GM12801 (cell line): Measurements from ENCODE around the gene ACSL5.

Experiments used
- TF ChIP-seq, protein P1 (sequence below): IDR thresholded peaks from one replicate; pipeline ENCODE4 v1.5.1; 2011; ENCODE audit warnings: control low read depth; ENCODE audit not compliant: insufficient read length; ENCODE audit errors: extremely low read depth

The ACSL5 gene

DNA sequence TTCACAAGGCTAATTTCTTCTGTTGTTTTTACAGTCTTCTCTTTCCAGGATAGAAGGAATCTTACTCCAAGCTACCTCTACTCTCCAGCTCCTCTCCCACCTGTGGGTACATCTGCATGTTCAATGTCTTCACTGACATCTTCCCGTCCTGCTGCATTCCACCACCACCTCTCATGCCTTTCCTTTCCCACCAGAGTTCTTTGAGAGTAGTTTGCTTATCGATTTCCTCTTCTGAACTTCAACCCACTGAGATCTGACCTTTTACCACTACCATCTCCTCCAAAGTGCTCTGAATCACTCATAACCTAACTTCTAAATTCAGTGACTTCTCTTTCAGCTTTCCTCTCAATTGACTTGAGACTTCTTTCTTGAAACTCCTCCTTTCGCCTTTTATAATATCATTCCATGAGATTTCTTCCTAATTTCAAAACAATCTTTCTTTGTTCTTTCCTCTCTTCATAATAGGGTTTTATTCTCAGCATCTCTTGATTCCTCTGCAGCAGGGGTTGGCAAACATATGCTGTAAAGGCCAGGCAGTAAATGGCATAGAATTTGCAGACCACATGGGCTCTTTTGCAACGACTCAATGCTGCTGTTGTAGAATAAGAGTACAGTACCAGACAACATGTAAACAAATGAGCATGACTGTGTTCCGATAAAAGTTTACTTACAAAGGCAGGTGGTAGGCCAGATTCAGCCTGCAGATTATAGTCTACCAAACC, 22.1 kb downstream of the ACSL5 start:
- TF ChIP-seq, protein P1, sequence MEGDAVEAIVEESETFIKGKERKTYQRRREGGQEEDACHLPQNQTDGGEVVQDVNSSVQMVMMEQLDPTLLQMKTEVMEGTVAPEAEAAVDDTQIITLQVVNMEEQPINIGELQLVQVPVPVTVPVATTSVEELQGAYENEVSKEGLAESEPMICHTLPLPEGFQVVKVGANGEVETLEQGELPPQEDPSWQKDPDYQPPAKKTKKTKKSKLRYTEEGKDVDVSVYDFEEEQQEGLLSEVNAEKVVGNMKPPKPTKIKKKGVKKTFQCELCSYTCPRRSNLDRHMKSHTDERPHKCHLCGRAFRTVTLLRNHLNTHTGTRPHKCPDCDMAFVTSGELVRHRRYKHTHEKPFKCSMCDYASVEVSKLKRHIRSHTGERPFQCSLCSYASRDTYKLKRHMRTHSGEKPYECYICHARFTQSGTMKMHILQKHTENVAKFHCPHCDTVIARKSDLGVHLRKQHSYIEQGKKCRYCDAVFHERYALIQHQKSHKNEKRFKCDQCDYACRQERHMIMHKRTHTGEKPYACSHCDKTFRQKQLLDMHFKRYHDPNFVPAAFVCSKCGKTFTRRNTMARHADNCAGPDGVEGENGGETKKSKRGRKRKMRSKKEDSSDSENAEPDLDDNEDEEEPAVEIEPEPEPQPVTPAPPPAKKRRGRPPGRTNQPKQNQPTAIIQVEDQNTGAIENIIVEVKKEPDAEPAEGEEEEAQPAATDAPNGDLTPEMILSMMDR: no peak

- TF ChIP-seq, protein P1: no peak
Measured at GRCh38 chr10:112397592-112397991, 23.7 kb downstream of the ACSL5 start.

DNA sequence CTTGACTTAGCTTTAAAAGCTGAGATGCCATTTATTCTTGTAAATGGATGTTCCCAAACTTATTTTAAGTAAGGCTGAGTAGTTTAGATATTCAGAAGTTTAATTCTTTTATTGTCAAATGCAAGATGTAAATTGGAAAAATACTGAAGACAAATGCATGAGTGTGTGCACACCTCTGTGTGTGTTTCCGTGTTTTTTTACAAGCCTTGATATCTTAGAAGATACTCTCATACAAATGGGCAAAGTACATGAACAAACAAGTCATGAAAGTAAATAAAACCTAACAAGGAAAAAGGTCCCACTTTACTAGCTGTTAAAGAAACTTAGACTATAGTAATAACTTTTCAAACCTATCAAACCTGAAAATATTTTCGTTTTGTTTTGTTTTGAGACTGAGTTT, 29.0 kb downstream of the ACSL5 start:
- TF ChIP-seq, protein P1: no peak

- TF ChIP-seq, protein P1: no peak
Measured at GRCh38 chr10:112404617-112405016, 30.7 kb downstream of the ACSL5 start.

GRCh38 chr10:112407696-112408095, 33.8 kb downstream of the ACSL5 start:
- TF ChIP-seq, protein P1: no peak

GRCh38 chr10:112409299-112409698, 35.4 kb downstream of the ACSL5 start:
- TF ChIP-seq, protein P1: no peak

DNA sequence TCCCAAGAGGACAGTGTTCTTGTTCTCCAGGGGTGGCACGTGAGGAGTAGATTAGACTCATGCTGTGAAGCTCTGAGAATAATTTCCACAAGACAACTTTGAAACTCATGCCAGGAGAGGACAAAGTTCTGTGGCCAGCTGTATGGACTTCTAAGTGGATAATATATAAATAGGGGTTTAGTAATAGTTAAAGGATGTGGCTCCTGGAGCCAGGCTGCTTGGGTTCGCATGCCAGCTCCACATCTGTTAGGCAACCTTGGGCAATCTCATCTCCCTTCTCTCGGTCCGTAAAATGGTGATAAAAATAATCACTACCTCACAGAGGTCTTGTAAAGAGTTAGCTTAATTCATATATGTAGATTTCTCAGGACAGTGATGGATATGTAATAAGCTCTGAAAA, 35.8 kb downstream of the ACSL5 start:
- TF ChIP-seq, protein P1: no peak

GRCh38 chr10:112412696-112413095, 38.8 kb downstream of the ACSL5 start:
- TF ChIP-seq, protein P1: no peak
